ENCODE measurements around the gene CNTNAP5.

CNTNAP5 gene

DNA sequence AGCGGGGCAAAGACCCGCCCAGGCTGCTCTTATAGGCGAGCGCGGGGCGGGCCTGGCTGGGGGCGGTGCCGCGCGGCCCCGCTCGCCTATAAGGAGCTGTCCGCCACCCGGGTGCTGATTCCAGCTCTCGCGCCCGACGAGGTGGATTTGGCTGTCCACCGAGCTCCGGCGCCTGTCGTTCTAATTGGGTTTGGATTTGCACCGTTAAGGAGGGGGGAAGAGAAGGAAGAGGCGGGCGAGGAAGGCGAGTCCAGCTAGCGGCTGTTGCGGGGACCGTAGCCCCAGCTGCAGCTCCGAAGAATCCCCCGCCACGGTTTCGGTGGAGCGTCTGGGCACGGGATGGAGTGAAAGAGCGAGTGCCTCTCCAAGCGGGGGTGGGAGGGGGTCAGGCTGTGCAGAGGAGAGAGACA lies at the start of gene CNTNAP5:
Gene CNTNAP5, plus strand, starts transcription at position 117 of the 410 bp plus-strand sequence. CDS start 364 bp downstream, outside the sequence.
- DNase-seq, result no peak

DNA sequence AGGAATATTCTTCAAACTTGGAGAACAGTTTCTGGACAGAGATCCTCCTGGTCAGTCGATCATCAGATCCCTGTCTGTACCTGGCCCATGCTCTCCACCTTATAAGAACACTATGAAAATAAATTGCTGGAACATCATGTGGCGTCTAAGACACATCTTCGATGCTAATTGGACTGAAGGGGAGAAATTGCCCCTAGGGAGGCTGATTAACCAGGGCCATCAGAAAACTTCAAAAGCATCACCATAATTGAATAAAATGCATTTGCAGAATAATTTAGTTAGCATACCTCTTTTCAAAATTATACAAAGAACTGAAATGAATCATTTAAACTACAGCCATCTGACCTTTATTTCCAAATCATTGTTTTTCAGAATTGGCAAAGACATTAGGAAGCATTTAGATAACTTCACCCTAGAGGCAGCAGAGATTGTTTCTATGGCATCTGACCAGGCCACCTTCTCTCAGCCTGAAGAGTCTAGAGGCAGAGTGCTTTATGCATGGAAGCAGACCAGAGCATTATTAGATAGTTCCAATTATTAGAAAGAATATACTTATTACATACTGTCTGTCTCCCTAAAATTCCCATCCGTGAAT lies 48.9 kb upstream of the CNTNAP5 start:
- DNase-seq, result no peak

DNA sequence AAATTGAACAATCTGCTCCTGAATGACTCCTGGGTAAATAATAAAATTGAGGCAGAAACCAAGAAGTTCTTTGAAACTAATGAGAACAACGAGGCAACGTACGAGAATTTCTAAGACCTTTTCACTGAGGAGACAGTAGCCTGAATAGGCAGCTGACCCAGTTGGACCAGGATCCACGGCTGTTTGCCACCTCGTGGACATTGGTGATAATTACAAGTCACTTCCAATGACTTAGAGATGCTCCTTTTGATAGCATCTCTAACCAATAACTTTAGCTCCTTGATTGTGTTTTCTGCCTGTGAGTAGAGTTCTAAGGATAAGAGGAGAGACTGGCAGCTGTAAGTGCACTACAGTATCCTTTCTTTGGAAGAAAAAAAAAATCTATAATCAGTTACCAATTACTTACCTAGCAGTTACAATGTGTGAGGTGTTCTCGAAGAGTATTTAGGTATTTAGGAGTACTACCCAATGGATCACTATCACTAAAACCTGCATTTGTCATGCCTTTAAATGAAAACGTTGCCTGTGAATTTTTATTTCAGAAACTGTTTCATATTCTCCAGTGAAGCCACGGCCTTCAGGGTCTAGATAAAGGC lies 31.3 kb upstream of the CNTNAP5 start:
- no peak for DNase-seq

DNA sequence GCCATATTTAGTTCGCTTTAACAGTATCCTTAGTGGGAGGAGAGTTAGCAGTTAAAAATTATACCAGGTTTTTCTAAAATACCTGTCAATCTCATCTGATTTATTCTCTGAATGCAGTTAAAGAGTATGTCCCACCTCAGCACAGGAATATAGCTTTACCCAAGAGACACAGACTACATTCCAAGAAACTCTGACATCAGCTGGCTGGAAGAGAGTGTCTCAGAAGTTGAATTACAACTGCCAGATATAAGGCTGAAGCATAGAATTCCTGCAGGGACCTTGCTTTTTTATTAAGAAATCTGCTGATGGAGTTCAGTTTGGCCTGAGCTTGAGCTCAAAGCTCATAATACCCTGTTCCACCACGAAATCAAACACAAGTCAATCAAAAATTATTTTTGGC lies 25.4 kb upstream of the CNTNAP5 start:
- no peak for DNase-seq

DNA sequence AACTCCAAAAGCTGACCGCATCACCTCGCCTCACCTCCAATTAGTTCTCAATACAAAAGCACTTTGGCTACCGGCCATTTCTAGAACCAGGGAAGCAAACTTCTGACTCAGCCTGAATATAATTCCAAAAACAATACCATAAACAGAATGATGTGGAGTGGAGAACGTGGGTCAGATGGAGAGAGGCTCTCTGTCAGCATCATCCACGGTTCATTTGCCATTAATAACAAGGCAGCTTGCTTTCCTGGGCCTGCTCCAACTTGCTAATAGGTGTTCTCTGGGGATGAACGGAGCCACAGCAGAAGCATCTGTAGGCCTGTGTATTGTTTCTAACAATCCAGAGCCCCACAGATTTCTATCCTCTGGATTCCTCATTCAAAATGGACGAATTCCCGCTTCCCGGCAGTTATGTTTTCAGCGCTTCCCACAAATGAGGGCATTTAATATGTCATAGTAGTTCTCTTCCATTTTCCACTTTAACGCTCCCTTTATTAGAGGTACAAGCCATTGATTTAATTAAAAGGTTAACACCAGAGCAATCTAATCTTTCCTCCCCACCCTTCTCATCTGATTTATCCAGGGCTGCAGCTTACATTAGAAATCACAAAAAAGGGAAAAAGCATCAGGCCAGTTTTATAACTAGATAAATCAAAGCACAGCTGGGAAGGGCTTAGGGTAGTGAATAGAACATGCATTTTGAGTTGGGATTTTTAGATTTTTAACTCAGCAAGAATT lies 23.2 kb upstream of the CNTNAP5 start:
- DNase-seq, result no peak

DNA sequence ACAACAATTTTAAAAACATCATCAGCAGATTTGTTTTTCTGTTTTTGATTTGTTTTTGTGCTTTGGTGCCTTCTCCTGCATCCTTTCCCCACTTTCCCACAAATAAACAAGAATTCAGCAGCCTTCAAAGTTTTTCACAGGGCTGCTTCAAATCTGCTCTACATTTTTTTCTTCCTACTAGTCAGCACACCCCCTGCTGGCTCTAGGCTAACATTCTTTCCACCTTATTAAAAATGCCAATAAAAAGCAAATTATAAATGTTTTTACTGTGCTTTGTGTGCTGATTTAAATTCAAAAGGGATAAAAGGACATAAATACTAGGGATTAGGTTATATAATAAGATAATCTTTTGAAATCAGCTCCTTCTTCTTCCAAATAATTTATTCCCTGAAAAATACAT lies 6.2 kb upstream of the CNTNAP5 start:
- no peak for DNase-seq

DNA sequence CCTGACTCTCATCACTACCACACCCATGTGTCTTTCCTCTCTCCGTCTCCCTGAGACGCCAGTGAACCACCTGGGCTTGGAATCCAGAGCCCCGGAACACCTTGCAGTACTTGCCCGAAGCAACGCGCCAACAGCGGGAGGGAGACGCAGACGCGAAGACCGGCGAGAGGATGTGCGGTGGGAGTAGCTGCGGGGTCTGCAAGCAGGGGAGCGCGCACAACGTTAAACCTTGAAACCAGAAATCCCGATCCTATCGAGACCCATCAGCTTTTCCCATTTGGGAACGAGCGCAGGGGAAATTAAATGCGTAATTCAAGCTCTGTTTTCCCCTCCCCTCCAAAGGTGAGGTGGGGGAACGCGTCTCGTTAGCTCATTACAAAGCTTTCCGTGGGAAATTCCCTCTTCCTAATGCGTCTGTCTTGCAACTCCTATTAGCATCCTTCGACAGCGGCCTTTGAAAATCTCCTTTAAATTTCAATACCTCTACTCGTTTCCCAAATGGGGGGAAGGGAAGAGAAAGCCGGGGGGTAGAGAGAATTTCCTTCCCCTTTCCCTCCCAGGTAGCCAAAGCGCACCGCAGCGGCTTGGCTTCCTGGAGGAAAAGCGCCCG lies 421 bp upstream of the CNTNAP5 start:
- no peak for DNase-seq

DNA sequence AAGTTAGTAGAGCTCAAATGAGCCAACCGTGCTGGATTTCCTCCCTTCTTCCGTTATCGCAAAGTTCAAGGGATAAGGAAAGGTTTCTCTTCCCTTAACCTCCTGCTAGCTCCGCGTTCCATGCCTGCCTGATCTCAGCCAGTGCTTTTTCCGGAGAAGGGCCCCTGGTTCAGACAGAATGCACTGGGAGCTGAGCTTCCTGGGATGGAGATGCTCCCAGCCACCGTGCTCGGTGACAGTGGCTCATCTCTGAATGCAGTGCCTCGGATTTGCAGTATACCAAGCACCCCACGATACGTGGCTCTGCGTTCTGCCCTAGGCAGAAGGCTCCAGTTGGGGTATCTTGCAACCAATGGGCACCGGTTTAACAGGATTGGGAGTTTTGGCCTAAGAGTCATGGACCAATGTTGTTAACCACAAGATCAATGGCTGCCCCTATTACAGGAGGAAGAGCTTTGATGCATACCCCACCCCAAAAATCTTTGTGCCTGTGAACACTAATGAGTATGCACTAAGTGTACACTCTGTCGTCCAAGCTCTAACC lies 876 bp downstream of the CNTNAP5 start:
- DNase-seq, result no peak

DNA sequence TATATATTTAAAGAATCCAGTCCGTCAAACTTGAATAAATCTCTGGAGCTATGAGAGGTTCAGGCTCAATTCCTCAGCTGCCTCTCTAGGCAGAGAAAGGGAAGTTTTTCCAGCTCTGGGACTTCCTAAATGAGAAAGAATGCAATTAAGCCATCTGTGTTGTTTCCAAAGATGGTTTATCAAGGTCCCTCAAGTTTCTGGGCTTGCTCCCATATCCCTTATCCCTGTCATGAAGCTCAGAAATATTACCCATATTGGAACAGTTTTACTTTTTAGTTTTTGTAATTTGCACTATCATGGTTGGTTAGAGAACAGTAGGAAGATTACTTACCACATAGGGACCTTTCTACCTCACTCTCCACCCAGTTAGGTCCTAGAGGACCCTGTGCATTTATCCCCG lies 1.4 kb downstream of the CNTNAP5 start:
- DNase-seq, result no peak

DNA sequence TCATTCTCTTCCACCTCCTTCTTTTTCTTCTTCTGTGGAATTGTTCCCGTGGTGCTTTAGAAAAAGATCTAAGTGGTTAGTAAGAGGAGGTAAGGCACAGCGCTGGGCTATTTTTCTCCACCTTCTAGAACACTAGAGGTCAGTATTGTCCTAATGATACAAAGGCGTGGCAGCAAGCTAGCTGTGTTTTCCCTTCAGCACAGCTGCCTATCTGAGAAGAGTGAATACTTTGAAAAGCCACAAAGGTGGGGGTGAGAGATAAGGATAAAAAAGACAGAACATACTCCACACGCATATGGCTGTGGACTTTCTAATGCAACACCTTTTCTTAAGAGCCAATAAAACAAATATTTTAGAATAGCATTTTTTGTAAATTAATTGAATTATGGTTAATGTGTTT lies 2.1 kb downstream of the CNTNAP5 start:
- DNase-seq, result no peak

DNA sequence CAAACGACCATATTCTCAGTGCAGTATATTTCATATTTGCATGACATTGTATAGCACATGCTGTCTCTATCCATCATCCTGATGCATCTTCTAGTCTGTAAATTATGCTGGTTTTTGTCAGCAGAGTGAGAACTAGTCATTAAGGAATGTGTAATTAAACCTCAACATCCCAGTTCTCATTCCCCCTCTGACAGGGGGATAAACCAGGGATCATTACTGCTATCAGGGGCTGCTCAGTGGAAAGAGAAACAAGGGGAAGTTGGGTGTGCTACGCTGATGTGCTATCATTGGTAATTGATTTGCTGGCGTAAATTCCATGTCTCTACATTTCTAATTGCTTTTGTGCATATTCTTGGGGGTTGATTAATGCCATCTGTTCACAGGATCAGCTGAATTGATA lies 7.7 kb downstream of the CNTNAP5 start:
- no peak for DNase-seq

DNA sequence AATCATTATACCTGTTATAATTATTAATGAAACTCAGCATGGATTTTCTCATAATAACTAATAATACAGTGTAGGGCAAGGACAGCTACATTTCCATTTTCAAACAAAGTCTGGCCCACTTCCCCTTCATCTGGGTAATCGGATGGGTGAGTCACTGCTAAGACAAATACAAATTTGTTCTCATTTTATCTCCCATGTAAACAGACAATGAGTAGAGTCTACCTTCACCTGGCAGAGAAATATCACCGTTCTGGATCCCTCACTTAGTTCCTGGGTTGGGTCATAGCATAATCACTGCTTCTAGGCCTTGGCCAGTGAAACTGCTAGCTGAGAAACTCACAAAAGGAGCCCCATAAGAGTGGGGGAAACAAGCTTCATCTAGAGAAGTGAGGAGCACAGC lies 9.2 kb downstream of the CNTNAP5 start:
- no peak for DNase-seq

DNA sequence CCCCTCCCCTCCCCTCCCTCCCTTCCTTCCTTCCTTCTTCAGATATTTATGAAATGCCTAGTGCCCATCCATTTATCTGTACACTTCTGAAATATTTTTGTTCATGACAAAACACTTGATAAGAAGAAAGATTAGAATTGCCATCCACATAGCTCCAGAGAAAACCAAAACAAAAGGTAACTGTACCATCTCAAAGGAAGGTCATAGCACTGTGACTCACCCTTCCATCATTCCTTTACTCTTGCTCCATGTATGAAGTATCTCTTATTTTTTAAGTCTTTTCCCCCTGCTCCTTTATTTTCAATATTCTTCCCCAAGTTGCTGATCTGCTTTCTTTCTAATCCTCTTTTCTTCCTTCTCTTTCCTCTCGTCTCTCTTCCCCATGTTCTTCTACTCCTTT lies 9.9 kb downstream of the CNTNAP5 start:
- DNase-seq, result no peak

DNA sequence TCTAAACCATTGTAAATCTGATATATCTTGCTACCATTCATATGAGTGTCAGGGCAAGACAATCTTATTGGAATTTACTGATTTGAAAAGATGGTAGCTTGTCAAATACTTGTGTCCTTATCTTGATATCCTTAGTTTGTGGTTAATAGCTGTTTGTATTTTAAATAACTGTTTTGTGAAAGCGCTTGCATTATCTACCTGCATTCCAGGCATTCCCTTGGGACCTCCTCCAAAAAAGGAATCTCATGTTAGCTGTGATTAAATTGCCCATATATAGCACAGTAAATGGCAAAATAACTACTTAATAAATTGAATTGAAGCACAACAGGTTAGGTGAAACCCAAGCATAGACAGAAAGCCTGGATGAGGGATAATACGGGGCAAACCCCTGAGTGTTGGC lies 13.9 kb downstream of the CNTNAP5 start:
- DNase-seq, result no peak

DNA sequence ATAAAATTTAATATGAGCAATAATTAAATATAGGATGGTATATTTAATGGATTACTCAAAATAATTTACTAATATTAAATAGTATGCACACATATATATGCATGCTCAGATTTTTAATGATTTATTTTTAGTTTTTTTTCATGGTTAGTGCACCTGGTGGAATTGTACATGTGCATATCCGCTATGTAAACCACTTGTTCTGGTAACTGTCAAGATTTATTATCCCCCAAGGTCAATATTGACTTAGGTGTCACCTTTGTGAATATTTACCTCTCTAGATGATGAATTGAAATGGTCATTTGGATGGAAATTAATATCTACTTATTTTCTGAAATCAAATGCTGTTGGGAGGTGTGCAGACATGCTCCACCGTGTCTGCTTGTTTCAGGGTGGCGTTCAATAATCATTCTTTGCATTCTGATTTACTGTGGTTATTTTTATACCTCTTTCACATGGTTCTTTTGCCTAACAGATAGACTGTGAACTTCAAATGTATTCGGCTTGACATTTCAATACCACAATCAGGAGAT lies 14.7 kb downstream of the CNTNAP5 start:
- DNase-seq, result no peak

DNA sequence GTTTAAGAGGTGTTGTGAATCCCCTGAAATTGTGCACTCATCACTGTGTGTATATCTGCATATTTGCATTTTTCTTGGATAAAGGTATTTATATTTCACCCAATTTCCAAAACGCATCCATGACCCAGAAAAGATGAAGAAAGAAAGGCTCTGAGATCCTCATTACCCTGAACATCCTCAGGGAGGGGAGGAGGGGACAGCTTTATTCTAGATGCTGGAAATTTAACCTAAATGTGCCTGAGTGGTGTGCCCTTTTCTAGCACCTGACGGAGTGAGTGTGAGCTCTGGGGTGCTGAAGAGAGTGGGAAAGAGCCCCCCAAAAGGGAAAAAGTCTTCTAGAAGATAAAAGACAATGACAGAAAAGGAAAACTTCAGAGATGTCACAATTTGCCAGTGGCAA lies 20.8 kb downstream of the CNTNAP5 start:
- DNase-seq, result no peak

DNA sequence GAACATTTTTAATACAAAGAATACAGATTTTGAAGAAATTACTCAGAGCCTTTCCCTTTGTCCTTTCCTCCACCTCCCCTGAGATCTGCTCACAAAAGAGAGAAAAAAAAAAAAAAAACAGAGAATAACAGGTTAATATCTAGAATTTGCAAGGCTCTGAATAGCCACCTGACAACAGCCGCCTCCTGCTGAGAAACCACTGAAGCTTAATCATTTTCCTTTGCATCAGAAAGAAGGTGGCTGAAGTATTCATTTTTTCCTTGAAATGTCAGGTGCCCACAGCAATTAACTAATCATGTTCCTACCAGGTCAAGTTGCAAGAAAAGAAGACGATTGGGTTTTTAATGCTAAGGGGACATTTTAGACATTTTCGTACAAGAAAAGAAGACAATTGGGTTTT lies 21.2 kb downstream of the CNTNAP5 start:
- no peak for DNase-seq

DNA sequence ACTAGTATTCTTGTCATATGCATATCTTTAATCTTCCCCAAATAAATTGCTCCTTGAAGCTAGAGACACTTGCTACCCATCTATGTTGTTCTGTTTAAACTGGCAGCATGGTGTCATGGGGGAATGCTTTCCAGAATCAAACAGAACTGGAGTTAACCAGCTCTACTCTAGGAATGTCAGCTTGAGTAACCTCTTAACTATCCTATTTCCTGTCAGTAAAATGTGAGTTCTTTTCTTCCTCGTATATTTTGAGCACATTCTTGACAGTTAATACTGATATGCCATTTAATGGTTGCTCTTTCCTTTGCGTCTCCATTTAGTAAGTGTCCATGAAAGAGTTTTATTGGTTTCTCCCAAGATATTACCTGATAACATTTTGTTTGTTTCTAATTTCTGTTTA lies 23.0 kb downstream of the CNTNAP5 start:
- no peak for DNase-seq

DNA sequence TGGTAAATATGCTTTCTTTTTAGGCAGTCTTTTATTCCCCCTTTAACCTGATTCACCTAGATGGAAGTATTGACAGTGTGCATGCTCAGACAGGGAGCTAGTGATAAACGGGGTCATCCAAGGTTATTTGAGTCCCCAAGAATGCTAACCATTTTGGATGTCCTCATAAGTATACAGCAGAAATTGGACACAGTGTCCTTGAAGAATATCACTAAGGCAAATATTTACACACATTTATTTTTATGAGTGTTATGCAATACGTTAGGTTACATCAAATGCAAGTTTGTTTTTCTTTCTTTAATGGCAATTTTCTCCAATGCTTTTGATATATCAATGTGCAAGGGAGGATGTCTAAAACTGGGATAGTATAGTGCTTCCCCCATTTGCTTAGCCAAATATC lies 23.6 kb downstream of the CNTNAP5 start:
- no peak for DNase-seq

DNA sequence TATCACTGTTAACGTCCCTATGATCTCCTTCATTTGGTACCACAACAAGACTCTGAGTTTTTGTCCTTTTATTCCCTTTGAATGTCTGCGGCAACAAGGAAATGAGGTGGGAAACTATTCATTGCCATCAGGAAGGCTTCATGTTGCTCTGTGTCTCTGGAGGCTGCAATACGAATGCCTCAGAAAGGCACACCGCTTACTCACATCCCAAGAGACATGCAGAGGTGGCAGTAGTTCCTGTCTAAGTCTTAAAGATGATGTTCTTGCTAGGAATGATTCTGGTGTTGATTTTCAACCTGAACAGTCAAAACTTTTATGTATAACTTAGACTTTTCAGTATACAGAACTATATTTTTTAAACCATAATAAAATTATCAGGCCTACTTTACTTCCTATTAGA lies 24.0 kb downstream of the CNTNAP5 start:
- no peak for DNase-seq

DNA sequence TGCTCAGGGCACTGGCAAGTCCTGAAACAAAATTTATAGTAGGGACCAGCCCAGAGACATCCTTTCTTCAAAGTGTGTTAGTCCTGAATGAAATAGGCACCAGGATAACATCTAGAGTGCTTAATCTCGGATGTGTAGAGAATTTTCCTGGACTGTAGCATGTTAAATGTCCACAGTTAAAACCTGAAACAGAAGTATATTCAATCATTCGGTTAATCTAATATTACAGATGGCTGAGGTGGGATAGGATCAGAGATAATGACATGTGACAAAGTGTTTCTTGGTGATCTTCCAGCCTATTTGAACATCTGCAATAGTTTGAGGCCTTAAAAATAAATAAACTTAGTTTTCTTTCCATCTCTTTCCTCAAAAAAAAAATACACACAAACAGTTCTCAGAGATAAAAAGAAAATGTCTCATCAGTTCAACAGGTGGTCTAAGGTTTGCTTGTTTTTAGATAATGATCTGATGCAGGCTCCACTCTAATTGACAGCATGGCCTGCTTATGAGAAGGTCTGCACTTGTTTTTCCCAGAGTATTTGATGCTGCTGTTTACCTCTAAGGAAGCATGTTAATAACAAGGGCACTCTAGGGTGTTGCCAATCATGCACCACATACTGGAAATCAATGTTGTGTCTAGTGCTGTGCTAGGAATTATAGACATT lies 25.9 kb downstream of the CNTNAP5 start:
- DNase-seq, result no peak

DNA sequence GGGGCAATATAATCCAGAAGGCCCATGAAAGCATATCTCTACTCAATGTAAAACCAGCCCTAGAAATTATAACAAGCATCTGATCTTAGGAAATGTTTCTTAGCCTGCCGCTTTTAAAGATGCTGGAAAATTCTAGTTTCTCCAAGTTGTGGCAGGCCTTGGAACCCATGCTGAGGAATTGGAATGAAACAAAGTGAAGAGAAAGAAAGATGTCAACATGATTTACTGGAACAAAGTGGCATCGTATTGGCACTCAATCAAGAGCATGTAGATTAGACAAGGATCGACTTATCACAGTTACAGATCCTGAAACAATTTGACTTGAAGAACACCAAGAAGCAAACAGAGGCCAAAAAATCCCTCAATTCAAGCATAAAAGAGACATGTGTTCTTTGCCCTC lies 28.7 kb downstream of the CNTNAP5 start:
- no peak for DNase-seq

DNA sequence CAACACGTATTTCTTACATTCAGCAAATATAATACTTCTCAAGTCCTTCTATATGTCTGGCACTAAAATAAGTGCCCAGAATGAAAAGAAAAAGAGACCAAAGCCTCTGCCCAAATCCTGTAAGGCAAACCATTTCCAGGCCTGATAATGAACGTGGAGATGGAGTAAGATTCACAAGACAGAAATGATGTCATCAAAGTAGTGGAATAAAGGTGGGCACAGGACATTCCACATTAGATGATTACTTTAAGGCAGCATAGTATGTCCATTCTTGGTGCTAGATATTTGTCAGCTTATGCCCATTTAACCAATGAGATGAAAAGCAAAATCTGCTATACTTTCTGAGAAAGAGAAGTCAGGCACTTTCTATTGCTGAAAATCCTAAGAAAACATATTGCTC lies 38.5 kb downstream of the CNTNAP5 start:
- DNase-seq, result no peak

All from CD4-positive, alpha-beta T cell treated with Interleukin-6 for 4 hours (primary cell).